ENCODE results near the gene TPD52L2. TPM values are rescaled to one million over a fixed set of nuclear protein-coding genes. Genes with fewer than 3 reads are reported as not detected.

The TPD52L2 gene
- total and polyA plus RNA-seq, 2 donors = 37.9 to 73.2 TPM

- Histone ChIP-seq H3K4me1 (ENCODE audit: control insufficient read depth in 2 of 2, insufficient read depth in 2 of 2, low read length in 2 of 2) (peaks cover 4 to 15% of the 10 kb centered on the region in 2 donors), H3K27ac (ENCODE audit: low read depth in 1 of 2, low read length in 1 of 2) (no peak overlapping the region), H3K27me3 (ENCODE audit: control insufficient read depth in 2 of 2, insufficient read depth in 1 of 2, low read length in 1 of 2) (no peaks in the 10 kb centered on the region), H3K9me3 (ENCODE audit: control insufficient read depth in 2 of 2, insufficient read depth in 1 of 2, low read length in 1 of 2) (peaks cover 0 to 15% of the 10 kb centered on the region in 2 donors), H3K4me3 (ENCODE audit: low read length in 2 of 2) (no peak overlapping the region), H3K36me3 (ENCODE audit: control insufficient read depth in 2 of 2, insufficient read depth in 2 of 2, low read length in 1 of 2) (peaks cover 46 to 68% of the 10 kb centered on the region in 2 donors)
- WGBS = 96% methylated on average over 14 of the region's 14 CpGs
- DNase-seq (ENCODE audit: low read depth in 6 of 9, low spot score in 9 of 9) = no peak
These were observed 72.5 kb downstream of the TPD52L2 start for GRCh38 chr20:63937596-63937995.

GRCh38 chr20:63939061-63939935 lies 74.2 kb downstream of the TPD52L2 start:
- Histone ChIP-seq H3K9me3 (ENCODE audit: control insufficient read depth in 2 of 2, insufficient read depth in 1 of 2, low read length in 1 of 2) (peaks cover 0 to 14% of the 10 kb centered on the region in 2 donors), H3K36me3 (ENCODE audit: control insufficient read depth in 2 of 2, insufficient read depth in 2 of 2, low read length in 1 of 2) (peaks cover 49 to 68% of the 10 kb centered on the region in 2 donors), H3K4me3 (ENCODE audit: low read length in 2 of 2) (no peak overlapping the region), H3K27me3 (ENCODE audit: control insufficient read depth in 2 of 2, insufficient read depth in 1 of 2, low read length in 1 of 2) (no peaks in the 10 kb centered on the region), H3K27ac (ENCODE audit: low read depth in 1 of 2, low read length in 1 of 2) (no peak overlapping the region), H3K4me1 (ENCODE audit: control insufficient read depth in 2 of 2, insufficient read depth in 2 of 2, low read length in 2 of 2) (peaks cover 4 to 16% of the 10 kb centered on the region in 2 donors)
- DNase-seq (ENCODE audit: low read depth in 6 of 9, low spot score in 9 of 9) = no peak
- WGBS = 86% methylated on average over 33 of the region's 33 CpGs

- Histone ChIP-seq H3K27me3 (ENCODE audit: control insufficient read depth in 2 of 2, insufficient read depth in 1 of 2, low read length in 1 of 2) (no peaks in the 10 kb centered on the region), H3K36me3 (ENCODE audit: control insufficient read depth in 2 of 2, insufficient read depth in 2 of 2, low read length in 1 of 2) (peaks cover 48 to 68% of the 10 kb centered on the region in 2 donors), H3K9me3 (ENCODE audit: control insufficient read depth in 2 of 2, insufficient read depth in 1 of 2, low read length in 1 of 2) (peaks cover 0 to 14% of the 10 kb centered on the region in 2 donors), H3K4me1 (ENCODE audit: control insufficient read depth in 2 of 2, insufficient read depth in 2 of 2, low read length in 2 of 2) (peaks cover 4 to 16% of the 10 kb centered on the region in 2 donors), H3K27ac (ENCODE audit: low read depth in 1 of 2, low read length in 1 of 2) (no peak overlapping the region), H3K4me3 (ENCODE audit: low read length in 2 of 2) (no peak overlapping the region)
- no peak for DNase-seq (ENCODE audit: low read depth in 6 of 9, low spot score in 9 of 9)
- WGBS = 98% methylated on average over 23 of the region's 23 CpGs
These were observed 75.0 kb downstream of the TPD52L2 start for GRCh38 chr20:63940071-63940471.

- WGBS = 98% methylated on average over 58 of the region's 58 CpGs
- H3K36me3 ChIP-seq (ENCODE audit: control insufficient read depth in 2 of 2, insufficient read depth in 2 of 2, low read length in 1 of 2) = peaks cover 48 to 68% of the 10 kb centered on the region in 2 donors
- peaks cover 0 to 14% of the 10 kb centered on the region in 2 donors for H3K9me3 ChIP-seq (ENCODE audit: control insufficient read depth in 2 of 2, insufficient read depth in 1 of 2, low read length in 1 of 2)
- no peak overlapping the region for H3K27ac ChIP-seq (ENCODE audit: low read depth in 1 of 2, low read length in 1 of 2)
- H3K4me1 ChIP-seq (ENCODE audit: control insufficient read depth in 2 of 2, insufficient read depth in 2 of 2, low read length in 2 of 2) = peaks cover 4 to 16% of the 10 kb centered on the region in 2 donors
- no peaks in the 10 kb centered on the region for H3K27me3 ChIP-seq (ENCODE audit: control insufficient read depth in 2 of 2, insufficient read depth in 1 of 2, low read length in 1 of 2)
- DNase-seq (ENCODE audit: low read depth in 6 of 9, low spot score in 9 of 9) = no peak
- H3K4me3 ChIP-seq (ENCODE audit: low read length in 2 of 2) = no peak overlapping the region
These were observed 75.6 kb downstream of the TPD52L2 start for GRCh38 chr20:63940472-63941266.

Other genes with a start within 250 kb of the TPD52L2 start
- gene GMEB2, start 238.2 kb upstream of the TPD52L2 start, total RNA-seq = 9.3 TPM
- gene GMEB2, start 238.2 kb upstream of the TPD52L2 start, polyA plus RNA-seq = 16.3 TPM
- gene STMN3, start 211.8 kb upstream of the TPD52L2 start, total RNA-seq = 71.5 TPM
- gene STMN3, start 211.8 kb upstream of the TPD52L2 start, polyA plus RNA-seq = 77.9 TPM
- gene RTEL1, start 207.0 kb upstream of the TPD52L2 start, total RNA-seq = 8.1 TPM
- gene RTEL1, start 207.0 kb upstream of the TPD52L2 start, polyA plus RNA-seq = 18.8 TPM
- 13.5 TPM for gene TNFRSF6B, start 168.6 kb upstream of the TPD52L2 start, total RNA-seq
- 34.7 TPM for gene TNFRSF6B, start 168.6 kb upstream of the TPD52L2 start, polyA plus RNA-seq
- gene ARFRP1, start 157.3 kb upstream of the TPD52L2 start, total RNA-seq = 39.2 TPM
- 94.0 TPM for gene ARFRP1, start 157.3 kb upstream of the TPD52L2 start, polyA plus RNA-seq
- gene ZGPAT, start 157.2 kb upstream of the TPD52L2 start, total RNA-seq = 16.5 TPM
- 66.6 TPM for gene ZGPAT, start 157.2 kb upstream of the TPD52L2 start, polyA plus RNA-seq
- gene LIME1, start 128.6 kb upstream of the TPD52L2 start, total RNA-seq = 80.5 TPM
- gene LIME1, start 128.6 kb upstream of the TPD52L2 start, polyA plus RNA-seq = 181 TPM
- 33.4 TPM for gene SLC2A4RG, start 125.5 kb upstream of the TPD52L2 start, total RNA-seq
- 66.1 TPM for gene SLC2A4RG, start 125.5 kb upstream of the TPD52L2 start, polyA plus RNA-seq
- gene ZBTB46, start 34.0 kb upstream of the TPD52L2 start, total RNA-seq = 5.8 TPM
- gene ZBTB46, start 34.0 kb upstream of the TPD52L2 start, polyA plus RNA-seq = 3.7 TPM
- gene ABHD16B, start 3.8 kb upstream of the TPD52L2 start, total RNA-seq = not detected
- gene ABHD16B, start 3.8 kb upstream of the TPD52L2 start, polyA plus RNA-seq = 0.57 TPM
- gene DNAJC5, start 29.9 kb downstream of the TPD52L2 start, total RNA-seq = 26.1 TPM
- gene DNAJC5, start 29.9 kb downstream of the TPD52L2 start, polyA plus RNA-seq = 23.3 TPM
- 21.2 TPM for gene UCKL1, start 91.1 kb downstream of the TPD52L2 start, total RNA-seq
- 51.8 TPM for gene UCKL1, start 91.1 kb downstream of the TPD52L2 start, polyA plus RNA-seq
- gene ZNF512B, start 104.7 kb downstream of the TPD52L2 start, total RNA-seq = 10.0 TPM
- gene ZNF512B, start 104.7 kb downstream of the TPD52L2 start, polyA plus RNA-seq = 13.4 TPM
- 3.4 TPM for gene SAMD10, start 114.4 kb downstream of the TPD52L2 start, total RNA-seq
- gene SAMD10, start 114.4 kb downstream of the TPD52L2 start, polyA plus RNA-seq = 10.5 TPM
- gene PRPF6, start 115.9 kb downstream of the TPD52L2 start, total RNA-seq = 45.1 TPM
- gene PRPF6, start 115.9 kb downstream of the TPD52L2 start, polyA plus RNA-seq = 56.1 TPM
- gene C20orf204, start 170.9 kb downstream of the TPD52L2 start, total RNA-seq = 17.0 TPM
- gene C20orf204, start 170.9 kb downstream of the TPD52L2 start, polyA plus RNA-seq = 8.2 TPM
- 0.66 TPM for gene SOX18, start 184.4 kb downstream of the TPD52L2 start, total RNA-seq
- gene SOX18, start 184.4 kb downstream of the TPD52L2 start, polyA plus RNA-seq = 17.2 TPM
- 24.6 TPM for gene TCEA2, start 197.9 kb downstream of the TPD52L2 start, total RNA-seq
- gene TCEA2, start 197.9 kb downstream of the TPD52L2 start, polyA plus RNA-seq = 53.2 TPM
- gene RGS19, start 214.2 kb downstream of the TPD52L2 start, total RNA-seq = 42.8 TPM
- gene RGS19, start 214.2 kb downstream of the TPD52L2 start, polyA plus RNA-seq = 27.2 TPM
- 1.4 TPM for gene OPRL1, start 214.8 kb downstream of the TPD52L2 start, total RNA-seq
- gene OPRL1, start 214.8 kb downstream of the TPD52L2 start, polyA plus RNA-seq = 1.1 TPM
- 0.80 TPM for gene LKAAEAR1, start 219.1 kb downstream of the TPD52L2 start, total RNA-seq
- 0.14 TPM for gene LKAAEAR1, start 219.1 kb downstream of the TPD52L2 start, polyA plus RNA-seq
- not detected for gene NPBWR2, start 242.3 kb downstream of the TPD52L2 start, total RNA-seq
- gene NPBWR2, start 242.3 kb downstream of the TPD52L2 start, polyA plus RNA-seq = 0.02 TPM

Measured in thymus (tissue), 11 donors.